DOHH2 (cell line): ENCODE measurements around the gene SUCNR1.

Source experiments
- EZH2phosphoT487 ChIP-seq: fragments of 200-600 bp; sonication (generic); IDR thresholded peaks from 2 replicates; pipeline ENCODE4 v1.6.1; 2017; ENCODE audit warnings: borderline replicate concordance, mild to moderate bottlenecking, antibody characterized with exemption, low read length, moderate library complexity, mixed read lengths
- TF ChIP-seq, protein P1 (sequence below): fragments of 200-600 bp; sonication (generic); IDR thresholded peaks from one replicate; pipeline ENCODE4 v1.5.1; 2014; ENCODE audit warnings: antibody characterized with exemption, mild to moderate bottlenecking, low read depth, low read length; ENCODE audit not compliant: poor library complexity, severe bottlenecking

DNA sequence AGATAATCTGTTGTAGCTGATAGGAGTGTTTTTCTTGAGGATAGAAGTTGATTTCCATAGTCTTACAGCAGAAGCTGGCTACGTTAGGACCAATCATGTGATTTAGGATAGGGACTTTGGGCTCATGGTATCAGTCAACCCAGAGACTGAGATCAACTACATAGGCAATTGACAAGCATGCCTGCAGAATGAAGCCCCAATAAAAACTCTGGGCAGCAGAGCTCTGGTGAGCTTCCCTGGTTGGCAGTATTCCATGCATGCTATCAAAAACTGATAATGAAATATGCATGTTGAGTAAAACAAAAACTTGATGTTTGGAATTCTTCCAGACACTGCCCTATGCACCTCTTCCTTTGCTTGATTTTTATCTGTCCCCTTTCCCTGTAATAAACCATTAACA is 38.0 kb downstream of the SUCNR1 start:
- TF ChIP-seq, protein P1, sequence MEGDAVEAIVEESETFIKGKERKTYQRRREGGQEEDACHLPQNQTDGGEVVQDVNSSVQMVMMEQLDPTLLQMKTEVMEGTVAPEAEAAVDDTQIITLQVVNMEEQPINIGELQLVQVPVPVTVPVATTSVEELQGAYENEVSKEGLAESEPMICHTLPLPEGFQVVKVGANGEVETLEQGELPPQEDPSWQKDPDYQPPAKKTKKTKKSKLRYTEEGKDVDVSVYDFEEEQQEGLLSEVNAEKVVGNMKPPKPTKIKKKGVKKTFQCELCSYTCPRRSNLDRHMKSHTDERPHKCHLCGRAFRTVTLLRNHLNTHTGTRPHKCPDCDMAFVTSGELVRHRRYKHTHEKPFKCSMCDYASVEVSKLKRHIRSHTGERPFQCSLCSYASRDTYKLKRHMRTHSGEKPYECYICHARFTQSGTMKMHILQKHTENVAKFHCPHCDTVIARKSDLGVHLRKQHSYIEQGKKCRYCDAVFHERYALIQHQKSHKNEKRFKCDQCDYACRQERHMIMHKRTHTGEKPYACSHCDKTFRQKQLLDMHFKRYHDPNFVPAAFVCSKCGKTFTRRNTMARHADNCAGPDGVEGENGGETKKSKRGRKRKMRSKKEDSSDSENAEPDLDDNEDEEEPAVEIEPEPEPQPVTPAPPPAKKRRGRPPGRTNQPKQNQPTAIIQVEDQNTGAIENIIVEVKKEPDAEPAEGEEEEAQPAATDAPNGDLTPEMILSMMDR, result no peak
- no peak for TF ChIP-seq EZH2phosphoT487
